ENCODE measurements around the gene PRKAR1A. TPM values are rescaled to one million over a fixed set of nuclear protein-coding genes. Genes with fewer than 3 reads are reported as not detected.

PRKAR1A gene
- total and polyA plus RNA-seq, 12 donors = 170 to 1,378 (median 783) TPM

DNA sequence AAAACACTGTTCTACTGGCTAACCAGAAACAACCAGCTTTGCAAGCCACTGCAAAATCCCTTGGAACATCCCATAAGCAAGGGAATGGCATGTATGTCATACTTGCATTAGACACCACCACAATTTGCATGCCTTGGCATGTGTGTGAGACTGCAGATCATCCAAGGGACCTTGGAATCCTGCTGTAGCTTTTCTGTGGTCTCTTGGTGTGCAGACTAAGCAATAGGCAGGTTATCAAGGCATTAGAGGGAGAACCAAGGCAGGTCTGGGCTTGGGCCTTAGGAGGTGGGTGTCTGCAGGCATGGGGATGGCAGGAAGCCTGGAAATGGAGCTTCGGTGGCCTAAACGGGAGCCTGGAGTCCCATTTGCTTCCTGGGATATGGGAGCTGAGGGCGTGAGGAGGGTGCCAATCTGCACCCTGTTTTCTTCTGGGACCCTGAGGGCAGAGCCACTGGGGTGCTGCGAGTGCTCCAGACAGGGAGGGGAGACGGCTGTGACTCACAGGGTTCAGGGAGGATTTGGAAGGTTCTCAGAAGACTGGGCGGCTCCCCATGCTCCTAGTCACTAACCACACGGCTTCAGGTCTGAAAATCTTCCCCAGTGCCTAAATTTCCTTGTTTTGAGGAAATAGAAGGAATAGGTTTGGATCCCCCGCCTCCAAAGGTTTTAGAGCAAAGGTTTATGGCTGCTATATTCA is 52.3 kb downstream of the PRKAR1A start:
- no peak for ATAC-seq
- Histone ChIP-seq H3K9me3 (no peaks in the 10 kb centered on the region), H3K4me1 (peaks cover 0 to 55% (median 23%) of the 10 kb centered on the region in 9 donors), H3K36me3 (no peaks in the 10 kb centered on the region), H3K27ac (no peak overlapping the region), H3K27me3 (no peaks in the 10 kb centered on the region), H3K4me3 (no peak overlapping the region)
- intact Hi-C loops (cut with DNase I) = no loop called here
- DNase-seq = no peak
- 92 to 96% methylated on average over 8 of the region's 8 CpGs for WGBS, 2 donors
- TF ChIP-seq, protein P1, sequence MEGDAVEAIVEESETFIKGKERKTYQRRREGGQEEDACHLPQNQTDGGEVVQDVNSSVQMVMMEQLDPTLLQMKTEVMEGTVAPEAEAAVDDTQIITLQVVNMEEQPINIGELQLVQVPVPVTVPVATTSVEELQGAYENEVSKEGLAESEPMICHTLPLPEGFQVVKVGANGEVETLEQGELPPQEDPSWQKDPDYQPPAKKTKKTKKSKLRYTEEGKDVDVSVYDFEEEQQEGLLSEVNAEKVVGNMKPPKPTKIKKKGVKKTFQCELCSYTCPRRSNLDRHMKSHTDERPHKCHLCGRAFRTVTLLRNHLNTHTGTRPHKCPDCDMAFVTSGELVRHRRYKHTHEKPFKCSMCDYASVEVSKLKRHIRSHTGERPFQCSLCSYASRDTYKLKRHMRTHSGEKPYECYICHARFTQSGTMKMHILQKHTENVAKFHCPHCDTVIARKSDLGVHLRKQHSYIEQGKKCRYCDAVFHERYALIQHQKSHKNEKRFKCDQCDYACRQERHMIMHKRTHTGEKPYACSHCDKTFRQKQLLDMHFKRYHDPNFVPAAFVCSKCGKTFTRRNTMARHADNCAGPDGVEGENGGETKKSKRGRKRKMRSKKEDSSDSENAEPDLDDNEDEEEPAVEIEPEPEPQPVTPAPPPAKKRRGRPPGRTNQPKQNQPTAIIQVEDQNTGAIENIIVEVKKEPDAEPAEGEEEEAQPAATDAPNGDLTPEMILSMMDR (IDR thresholded peaks at IDR 0.05) = no peak

DNA sequence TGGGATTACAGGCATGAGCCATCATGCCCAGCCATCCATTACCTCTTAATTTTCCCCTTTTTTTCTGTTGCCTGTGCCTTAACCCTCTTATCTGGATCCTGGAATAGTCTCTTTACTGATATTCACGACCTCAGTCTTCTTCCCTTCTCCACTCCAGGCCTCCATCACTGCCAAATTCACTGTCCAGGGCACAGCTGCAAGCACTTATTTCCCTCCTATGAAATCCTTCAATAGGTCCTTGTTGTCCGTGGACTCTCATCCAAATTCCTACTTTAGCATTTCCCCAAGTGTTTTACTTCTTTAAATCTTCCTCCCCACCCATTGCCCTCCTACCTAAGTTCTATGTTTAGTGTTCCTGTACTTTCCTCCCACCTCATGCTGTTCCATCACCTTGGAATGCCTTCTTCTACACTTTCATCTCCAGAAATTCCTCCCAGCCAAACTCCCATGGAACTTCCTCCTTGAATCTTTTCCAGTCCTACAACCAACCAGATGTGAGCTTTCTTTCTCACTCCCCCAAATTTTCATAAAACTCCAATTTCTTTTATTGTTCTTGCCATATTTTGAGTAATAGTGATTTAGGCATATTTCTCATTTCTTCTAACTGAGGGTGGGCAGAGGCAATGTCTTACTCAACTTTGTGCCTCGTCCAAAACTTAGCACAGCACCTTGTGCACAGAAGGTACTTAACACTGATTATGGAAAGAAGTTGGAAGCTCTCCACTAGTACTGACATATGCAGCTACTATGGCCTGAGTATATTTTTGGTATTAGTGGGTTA is 53.6 kb downstream of the PRKAR1A start:
- peak in 1 of 8 donors; percentile 43 for ATAC-seq
- TF ChIP-seq, protein P1 (IDR thresholded peaks at IDR 0.05) = no peak
- H3K27ac ChIP-seq = peak overlapping the region in 1 of 10 donors; percentile 27

DNA sequence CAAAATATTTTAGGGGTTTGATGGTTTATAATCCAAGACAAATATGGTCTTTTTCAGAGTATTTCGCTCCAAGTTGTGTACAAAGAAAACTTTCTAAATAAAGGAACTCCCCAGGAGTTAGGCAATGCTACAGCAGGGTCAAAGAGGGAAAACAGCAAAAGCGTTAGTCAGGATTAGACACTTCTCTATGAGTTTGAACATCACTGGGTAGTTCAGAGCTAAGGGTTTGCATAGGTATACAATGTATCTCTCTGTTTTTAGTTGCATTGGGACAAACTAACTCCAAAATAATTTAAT is 54.2 kb downstream of the PRKAR1A start:
- TF ChIP-seq, protein P1 (IDR thresholded peaks at IDR 0.05) = no peak
- 64 to 78% methylated on average over 2 of the region's 2 CpGs for WGBS, 2 donors
- Histone ChIP-seq H3K36me3 (no peaks in the 10 kb centered on the region), H3K4me1 (peaks cover 0 to 41% (median 12%) of the 10 kb centered on the region in 9 donors), H3K27me3 (no peaks in the 10 kb centered on the region), H3K4me3 (no peak overlapping the region), H3K9me3 (no peaks in the 10 kb centered on the region), H3K27ac (peak overlapping the region in 1 of 10 donors; percentile 27)
- no peak for DNase-seq
- intact Hi-C loops (cut with DNase I) = no loop called here
- ATAC-seq = peak in 1 of 8 donors; percentile 56

More for the DNA sequence above, 53.6 kb downstream of the PRKAR1A start:
- Histone ChIP-seq H3K27me3 (no peaks in the 10 kb centered on the region), H3K9me3 (no peaks in the 10 kb centered on the region), H3K4me3 (no peak overlapping the region), H3K4me1 (peaks cover 0 to 46% (median 17%) of the 10 kb centered on the region in 9 donors), H3K36me3 (no peaks in the 10 kb centered on the region)
- DNase-seq = no peak
- 55 to 63% methylated on average over 3 of the region's 3 CpGs for WGBS, 2 donors
- intact Hi-C loops (cut with DNase I) = no loop called here

DNA sequence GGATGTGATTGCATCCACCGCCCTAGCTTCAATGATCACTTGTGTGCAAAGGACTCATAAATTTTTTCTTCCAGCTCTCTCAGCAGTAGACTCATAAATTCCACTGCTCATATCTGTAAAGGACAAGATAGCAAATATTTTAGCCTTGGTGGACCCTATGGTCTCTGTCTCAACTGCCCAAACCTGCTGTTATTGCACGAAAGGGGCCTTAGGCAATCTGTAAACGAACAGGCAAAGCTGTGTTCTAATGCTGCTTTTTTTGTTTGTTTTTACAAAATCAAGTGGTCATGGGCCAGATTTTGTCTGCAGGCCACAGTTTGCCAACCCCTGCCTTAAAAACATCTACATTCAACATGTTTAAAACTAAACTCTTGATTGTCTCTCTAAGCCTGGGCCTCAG is 54.8 kb downstream of the PRKAR1A start:
- peaks cover 0 to 37% (median 5%) of the 10 kb centered on the region in 9 donors for H3K4me1 ChIP-seq
- ATAC-seq = no peak
- DNase-seq = no peak
- TF ChIP-seq, protein P1 (IDR thresholded peaks at IDR 0.05) = no peak
- peaks cover 0 to under 1% (median 0%) of the 10 kb centered on the region in 9 donors for H3K36me3 ChIP-seq
- H3K4me3 ChIP-seq = no peak overlapping the region
- H3K27me3 ChIP-seq = no peaks in the 10 kb centered on the region
- no peaks in the 10 kb centered on the region for H3K9me3 ChIP-seq
- H3K27ac ChIP-seq = peak overlapping the region in 1 of 10 donors; percentile 72
- intact Hi-C loops (cut with DNase I) = no loop called here
- 68 to 95% methylated on average over 3 of the region's 3 CpGs for WGBS, 2 donors
